HG03469 (cell line): ENCODE data around the gene CACNG3.
"Not testable (repeated sequence)": the region's sequence is repeated elsewhere in the genome, so short reads cannot be mapped to it uniquely, and the experiment has no call there.

Source experiments
- ATAC-seq: cut with Tn5 transposase; IDR thresholded peaks from one replicate; pipeline ENCODE4 v1.9.1; 2021; ENCODE audit warnings: mild to moderate bottlenecking, moderate library complexity, moderate number of reproducible peaks; ENCODE audit not compliant: unreplicated experiment

The CACNG3 gene

GRCh38 chr16:24255456-24256371 lies at the start of gene CACNG3:
Gene CACNG3, plus strand, starts transcription at chr16:24256335. Its CDS starts 420 bp downstream, at chr16:24256755.
- no peak for ATAC-seq

DNA sequence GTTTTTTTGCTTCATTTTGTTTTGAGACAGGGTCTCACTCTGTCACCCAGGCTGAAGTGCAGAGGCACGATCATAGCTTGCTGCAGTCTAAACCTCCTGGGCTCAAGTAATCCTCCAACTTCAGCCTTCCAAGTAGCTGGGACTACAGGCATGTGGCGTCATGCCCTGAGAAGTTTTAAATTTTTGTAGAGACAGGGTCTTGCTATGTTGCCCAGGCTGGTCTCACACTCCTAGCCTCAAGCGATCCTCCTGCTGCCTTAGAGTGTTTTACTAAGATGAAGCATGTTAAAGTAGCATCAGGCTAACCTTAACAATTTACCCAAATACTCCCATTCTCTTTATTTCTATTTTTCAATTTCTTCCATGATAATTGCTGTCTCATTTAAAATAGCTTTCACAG lies 49.2 kb upstream of the CACNG3 start:
- ATAC-seq: no peak

- ATAC-seq: no peak
These were observed 47.4 kb upstream of the CACNG3 start for GRCh38 chr16:24208710-24209109.

- ATAC-seq: no peak
These were observed 41.1 kb upstream of the CACNG3 start for GRCh38 chr16:24214992-24215391.

DNA sequence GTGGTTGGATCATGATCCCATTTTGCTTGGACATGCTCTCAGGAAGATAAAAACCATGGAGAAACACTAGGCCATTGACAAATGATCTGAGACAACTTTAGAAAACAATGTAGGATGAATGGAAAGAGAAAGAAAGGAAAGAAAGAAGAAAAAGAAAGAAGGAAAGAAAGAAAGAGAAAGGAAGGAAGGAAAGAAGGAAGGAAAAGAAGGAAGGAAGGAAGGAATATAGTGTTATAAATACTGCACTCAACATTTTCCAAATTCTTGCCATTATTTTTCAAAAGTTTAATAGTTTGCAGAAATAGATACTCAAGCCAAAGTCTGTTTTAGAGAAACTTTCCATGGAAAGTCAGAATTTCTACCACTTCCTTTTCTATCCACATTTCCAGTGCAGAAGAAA lies 39.2 kb upstream of the CACNG3 start:
- no peak for ATAC-seq

DNA sequence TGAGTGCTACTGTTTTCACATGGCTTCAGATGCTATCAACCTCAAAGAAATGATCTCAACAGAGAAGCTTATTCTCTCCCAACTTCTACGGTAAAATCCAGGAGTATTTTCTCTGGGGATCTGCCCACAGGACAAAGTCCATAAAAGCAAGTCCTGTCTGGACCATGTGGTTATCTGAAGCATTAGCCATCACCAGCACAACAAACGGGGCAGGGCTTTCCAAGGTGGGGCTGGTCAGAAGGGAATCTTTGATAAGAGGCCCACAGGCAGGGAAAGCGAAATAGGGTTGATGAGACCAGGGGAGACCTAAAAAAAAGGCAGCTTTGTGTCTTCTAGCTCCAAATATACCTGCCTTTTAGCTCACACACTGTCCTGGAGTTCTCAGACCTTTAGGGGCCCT lies 38.7 kb upstream of the CACNG3 start:
- ATAC-seq: no peak

DNA sequence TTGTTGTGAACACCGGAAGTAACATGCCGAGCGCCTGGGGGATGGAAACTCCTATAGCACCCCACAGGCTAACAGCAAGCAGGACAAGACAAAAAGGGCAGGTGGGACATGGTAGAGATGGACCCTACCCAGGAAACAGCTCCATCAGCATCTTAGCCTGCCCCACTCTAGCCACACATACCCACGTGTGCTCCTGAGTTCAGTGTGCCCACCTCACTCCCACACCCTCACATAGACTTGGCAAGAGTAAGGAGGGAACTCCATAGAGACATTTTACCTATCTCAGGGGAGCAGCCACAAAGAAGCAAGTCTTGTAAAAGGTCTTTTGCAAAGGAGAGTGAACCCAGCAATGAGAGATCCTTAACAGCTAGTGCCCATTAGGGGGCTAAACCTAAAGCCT lies 37.8 kb upstream of the CACNG3 start:
- no peak for ATAC-seq

DNA sequence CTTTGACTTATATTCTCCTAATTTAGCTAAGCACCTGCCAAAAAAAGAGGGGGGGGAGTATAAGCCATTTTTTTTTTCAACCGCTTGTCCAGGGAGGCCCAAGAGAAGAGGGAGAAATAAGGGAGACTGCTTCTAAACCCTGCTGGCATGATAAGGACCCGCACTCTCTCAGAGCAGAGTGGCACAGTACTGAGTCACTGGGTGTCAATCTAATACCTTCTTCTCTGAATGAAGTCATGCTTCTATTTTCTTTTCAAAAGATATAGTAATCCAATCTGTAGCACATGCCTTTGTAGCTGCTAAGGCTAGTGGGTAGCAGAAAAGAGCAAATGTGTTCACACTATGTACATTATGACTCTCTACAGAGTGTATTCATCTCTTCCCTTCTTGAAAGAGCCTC lies 34.9 kb upstream of the CACNG3 start:
- no peak for ATAC-seq

- ATAC-seq: no peak
These were observed 27.6 kb upstream of the CACNG3 start for GRCh38 chr16:24228514-24228913.

- ATAC-seq: no peak
These were observed 23.2 kb upstream of the CACNG3 start for GRCh38 chr16:24232936-24233335.

DNA sequence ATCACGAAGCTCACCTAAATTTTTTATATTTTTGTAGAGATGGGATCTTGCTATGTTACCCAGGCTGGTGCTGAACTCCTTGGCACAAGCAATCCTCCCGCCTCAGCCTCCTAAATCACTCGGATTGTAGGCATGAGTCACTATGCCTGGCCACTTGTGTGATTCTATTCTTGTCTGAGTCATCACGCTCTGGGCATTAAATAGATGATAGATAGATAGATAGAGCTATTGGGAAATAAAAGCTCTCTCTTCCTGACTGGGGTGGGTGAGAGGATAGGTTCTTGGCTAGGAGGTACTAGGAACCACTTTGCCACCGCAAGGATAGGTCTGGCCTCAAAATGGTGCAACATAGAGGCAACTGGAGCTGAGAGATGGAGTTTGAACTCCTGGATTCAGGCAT lies 21.4 kb upstream of the CACNG3 start:
- ATAC-seq: no peak

DNA sequence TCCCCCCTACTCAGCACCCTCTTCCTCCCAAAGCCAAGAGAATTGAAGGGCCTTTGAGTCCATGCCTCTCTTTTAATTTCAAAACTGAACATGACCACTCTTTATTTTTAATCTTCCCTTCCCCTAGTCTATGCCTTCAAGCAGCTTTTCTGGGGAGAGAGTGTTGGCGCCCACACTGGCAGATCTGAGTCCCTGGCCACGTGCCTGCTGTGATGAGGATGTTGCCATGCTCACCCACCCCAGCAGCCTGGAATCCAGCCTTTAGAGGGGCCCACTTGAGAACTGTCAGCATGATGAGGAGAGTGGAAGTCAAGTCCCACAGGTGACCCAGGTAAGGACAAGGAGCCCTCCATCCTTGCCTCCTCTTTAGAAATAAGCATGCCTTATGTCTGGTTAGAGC lies 20.3 kb upstream of the CACNG3 start:
- no peak for ATAC-seq

DNA sequence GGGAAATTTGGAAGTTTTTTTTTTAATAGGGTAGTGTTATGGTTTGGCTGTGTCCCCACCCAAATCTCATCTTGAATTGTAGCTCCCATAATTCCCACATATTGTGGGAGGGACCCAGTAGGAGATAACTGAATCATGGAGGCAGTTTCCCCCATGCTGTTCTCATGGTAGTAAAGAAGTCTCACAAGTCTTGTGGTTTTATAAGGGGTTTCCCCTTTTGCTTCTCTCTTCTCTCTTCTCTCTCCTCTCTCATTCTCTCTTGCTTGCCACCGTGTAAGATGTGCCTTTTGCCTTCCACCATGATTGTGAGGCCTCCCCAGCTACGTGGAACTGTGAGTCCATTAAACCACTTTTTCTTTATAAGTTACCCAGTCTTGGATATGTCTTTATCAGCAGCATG lies 17.3 kb upstream of the CACNG3 start:
- ATAC-seq: not testable (repeated sequence)

DNA sequence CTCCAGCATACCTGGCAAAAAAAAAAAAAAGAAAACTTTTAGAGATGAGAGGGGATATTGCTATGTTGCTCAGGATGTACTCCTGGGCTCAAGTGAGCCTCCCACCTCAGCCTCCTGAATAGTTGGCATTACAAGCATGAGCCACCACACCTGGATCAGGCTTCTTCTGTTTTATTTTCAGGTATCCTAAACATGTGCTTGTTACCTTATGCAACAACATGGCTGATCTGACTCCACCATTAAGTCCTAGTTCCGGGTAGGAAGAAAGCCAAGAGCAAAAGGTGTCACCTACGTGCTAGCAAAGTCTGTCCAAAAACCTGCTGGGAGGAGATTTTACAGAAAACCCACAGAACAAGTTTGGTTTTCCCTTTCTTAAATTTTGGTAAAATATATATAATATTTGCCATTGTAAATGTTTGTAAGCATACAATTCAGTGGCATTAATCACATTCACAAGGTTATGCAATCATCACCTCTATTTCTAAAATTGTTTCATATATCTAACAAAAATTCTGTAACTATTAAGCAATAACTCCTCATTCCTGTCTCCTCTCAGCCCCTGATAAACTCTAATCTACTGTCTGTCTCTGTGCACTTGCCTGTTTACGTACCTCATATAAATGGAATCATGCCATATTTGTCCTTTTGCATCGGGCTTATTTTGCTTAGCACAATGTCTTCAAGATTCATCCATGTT lies 9.1 kb upstream of the CACNG3 start:
- ATAC-seq: no peak

DNA sequence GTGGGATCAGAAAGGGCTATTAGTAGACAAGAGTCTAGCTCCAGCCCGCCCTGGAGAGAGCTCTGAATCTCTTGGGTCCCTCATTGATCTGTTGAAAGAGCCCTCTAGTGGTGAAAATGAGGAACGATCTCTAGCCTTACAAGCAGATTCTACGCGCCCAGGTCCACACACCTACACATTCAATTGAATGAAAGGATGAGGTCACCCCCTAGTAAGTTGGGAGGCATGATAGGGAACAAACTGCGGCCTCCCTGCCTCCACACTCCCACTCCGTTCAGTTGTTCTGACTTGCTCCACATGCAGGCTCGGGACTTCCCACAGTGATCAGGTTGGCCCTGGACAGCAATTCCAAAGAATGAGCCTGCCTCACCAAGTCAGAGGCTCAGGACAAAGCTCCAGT lies 2.9 kb upstream of the CACNG3 start:
- no peak for ATAC-seq

- no peak for ATAC-seq
These were observed 1.8 kb downstream of the CACNG3 start for GRCh38 chr16:24257958-24258357.

GRCh38 chr16:24258791-24259190 lies 2.7 kb downstream of the CACNG3 start:
- no peak for ATAC-seq

DNA sequence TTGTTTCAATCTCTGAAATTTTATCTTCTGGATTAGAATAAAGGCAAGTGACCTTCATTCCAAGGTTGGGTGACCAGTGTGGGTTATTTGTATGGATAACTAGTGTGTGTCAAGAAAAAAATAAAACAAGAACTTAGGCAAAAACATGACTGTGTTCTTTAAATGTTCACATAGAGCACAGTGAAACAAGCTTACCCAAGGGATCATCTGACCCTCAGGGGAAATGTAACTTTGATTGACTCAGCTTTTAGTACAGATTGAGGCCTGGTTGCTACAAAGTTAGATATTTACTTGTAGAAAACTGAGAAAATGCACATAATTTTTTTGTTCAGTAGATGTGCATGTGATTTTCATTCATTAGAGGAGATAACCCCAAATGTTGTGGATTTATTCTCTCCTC lies 6.7 kb downstream of the CACNG3 start:
- ATAC-seq: no peak

- ATAC-seq: no peak
These were observed 14.7 kb downstream of the CACNG3 start for GRCh38 chr16:24270721-24271442.

DNA sequence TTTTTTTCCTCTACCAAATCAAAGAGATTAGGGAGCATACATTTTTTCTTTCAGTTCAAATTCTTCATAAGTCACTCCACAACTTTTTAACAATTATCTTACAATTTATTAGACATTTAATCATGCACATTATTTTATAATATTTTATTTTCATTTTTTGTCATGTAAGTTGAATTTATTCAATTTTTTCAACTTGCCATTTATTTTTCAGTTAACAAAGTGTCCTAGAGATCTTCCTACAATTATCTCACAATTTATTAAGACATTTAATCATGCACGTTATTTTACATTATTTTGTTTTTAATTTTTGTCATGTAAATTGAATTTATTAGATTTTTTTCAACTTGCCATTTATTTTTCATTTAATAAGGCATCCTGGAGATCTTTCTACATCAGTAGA lies 16.2 kb downstream of the CACNG3 start:
- ATAC-seq: no peak

GRCh38 chr16:24273508-24274182 lies 17.5 kb downstream of the CACNG3 start:
- no peak for ATAC-seq
